ENCODE measurements around the gene MYRF. TPM values are rescaled to one million over a fixed set of nuclear protein-coding genes. Genes with fewer than 3 reads are reported as not detected.

The MYRF gene
- total and polyA plus RNA-seq, 7 donors, result 0.01 to 0.24 (median 0.11) TPM; not detected in 1

DNA sequence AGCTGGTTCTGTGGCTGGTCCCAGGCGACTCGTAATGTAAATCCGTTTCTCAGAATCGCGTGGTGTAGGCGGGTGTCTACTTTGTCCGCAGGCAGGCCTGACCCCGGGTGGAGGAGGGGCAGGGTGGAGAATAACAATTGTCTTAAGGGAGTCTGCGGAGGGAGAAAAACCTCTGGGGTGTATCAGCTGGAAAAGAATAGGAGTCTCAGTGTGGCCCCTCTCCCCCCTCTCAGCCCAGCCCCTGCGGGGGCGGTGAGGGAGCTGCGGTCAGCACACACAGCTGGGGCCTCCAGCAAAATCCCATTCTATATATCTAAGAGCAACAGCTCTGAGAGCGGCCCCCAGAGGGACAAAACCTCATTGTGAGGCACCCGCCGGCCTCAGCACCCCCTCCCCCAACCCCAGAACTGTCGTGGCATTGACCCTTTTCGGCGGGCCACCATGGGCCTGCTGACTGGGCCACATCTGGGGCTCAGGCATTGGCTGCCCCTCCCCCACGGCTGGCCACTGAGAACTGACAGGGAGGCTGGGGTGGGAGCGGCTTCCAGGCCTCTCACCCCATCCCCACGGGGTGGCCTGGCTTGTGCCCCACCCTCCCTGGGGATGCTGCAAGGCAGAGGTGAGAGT, 2.7 kb upstream of the MYRF start:
- peaks cover 6% of the 10 kb centered on the region for H3K4me1 ChIP-seq
- intact Hi-C loops (cut with DNase I), result no loop called here
- no peak overlapping the region for H3K4me3 ChIP-seq
- ATAC-seq, result no peak
- WGBS, 3 donors, result 63 to 69% (median 65%) methylated on average over 19 to 21 of the region's 21 CpGs
- H3K27me3 ChIP-seq (ENCODE audit: insufficient read depth in 3 of 3, low read length in 2 of 3), result peaks cover 0 to 9% (median 2%) of the 10 kb centered on the region in 3 donors
- no peaks in the 10 kb centered on the region for H3K36me3 ChIP-seq (ENCODE audit: insufficient read depth in 1 of 2, low read depth in 1 of 2)
- TF ChIP-seq, protein P1, sequence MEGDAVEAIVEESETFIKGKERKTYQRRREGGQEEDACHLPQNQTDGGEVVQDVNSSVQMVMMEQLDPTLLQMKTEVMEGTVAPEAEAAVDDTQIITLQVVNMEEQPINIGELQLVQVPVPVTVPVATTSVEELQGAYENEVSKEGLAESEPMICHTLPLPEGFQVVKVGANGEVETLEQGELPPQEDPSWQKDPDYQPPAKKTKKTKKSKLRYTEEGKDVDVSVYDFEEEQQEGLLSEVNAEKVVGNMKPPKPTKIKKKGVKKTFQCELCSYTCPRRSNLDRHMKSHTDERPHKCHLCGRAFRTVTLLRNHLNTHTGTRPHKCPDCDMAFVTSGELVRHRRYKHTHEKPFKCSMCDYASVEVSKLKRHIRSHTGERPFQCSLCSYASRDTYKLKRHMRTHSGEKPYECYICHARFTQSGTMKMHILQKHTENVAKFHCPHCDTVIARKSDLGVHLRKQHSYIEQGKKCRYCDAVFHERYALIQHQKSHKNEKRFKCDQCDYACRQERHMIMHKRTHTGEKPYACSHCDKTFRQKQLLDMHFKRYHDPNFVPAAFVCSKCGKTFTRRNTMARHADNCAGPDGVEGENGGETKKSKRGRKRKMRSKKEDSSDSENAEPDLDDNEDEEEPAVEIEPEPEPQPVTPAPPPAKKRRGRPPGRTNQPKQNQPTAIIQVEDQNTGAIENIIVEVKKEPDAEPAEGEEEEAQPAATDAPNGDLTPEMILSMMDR (IDR thresholded peaks at IDR 0.05), result no peak
- no peak for DNase-seq
- H3K9me3 ChIP-seq, result no peaks in the 10 kb centered on the region
- no peak overlapping the region for H3K27ac ChIP-seq

DNA sequence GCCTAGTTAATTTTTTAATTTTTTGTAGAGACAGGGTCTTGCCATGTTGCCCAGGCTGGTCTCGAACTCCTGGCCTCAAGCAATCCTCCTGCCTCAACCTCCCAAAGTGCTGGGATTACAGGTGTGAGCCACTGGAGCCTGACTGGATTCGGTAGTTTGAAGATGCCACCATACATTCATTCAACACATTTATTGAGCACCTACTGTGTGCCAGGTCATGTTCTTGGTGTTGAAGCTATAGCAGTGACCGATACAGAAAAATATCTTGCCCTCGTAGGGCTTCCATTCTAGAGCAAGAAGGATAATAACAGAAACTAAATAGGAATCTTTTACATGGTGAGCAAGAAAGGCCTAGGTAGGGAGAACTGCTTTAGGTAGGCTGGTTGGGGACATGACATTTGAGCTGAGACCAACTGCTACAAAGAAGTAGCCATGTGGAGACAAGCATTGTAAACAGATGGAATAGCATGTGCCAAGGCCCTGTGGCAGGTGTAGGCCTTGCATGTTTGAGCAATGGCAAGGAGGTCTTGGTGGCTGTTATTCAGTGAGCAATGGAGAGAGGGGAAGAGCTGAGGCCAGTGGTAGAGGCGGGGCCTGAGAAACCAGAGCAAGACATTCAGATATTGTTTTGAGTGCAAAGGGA, 1.7 kb upstream of the MYRF start:
- H3K36me3 ChIP-seq (ENCODE audit: insufficient read depth in 1 of 2, low read depth in 1 of 2), result no peaks in the 10 kb centered on the region
- WGBS, 3 donors, result 97 to 99% (median 98%) methylated on average over 5 of the region's 5 CpGs
- ATAC-seq, result no peak
- no peaks in the 10 kb centered on the region for H3K9me3 ChIP-seq
- TF ChIP-seq, protein P1 (IDR thresholded peaks at IDR 0.05), result no peak
- DNase-seq, result no peak
- peaks cover 6% of the 10 kb centered on the region for H3K4me1 ChIP-seq
- no peak overlapping the region for H3K27ac ChIP-seq
- no peak overlapping the region for H3K4me3 ChIP-seq
- peaks cover 0 to 9% (median 2%) of the 10 kb centered on the region in 3 donors for H3K27me3 ChIP-seq (ENCODE audit: insufficient read depth in 3 of 3, low read length in 2 of 3)
- intact Hi-C loops (cut with DNase I), result no loop called here

DNA sequence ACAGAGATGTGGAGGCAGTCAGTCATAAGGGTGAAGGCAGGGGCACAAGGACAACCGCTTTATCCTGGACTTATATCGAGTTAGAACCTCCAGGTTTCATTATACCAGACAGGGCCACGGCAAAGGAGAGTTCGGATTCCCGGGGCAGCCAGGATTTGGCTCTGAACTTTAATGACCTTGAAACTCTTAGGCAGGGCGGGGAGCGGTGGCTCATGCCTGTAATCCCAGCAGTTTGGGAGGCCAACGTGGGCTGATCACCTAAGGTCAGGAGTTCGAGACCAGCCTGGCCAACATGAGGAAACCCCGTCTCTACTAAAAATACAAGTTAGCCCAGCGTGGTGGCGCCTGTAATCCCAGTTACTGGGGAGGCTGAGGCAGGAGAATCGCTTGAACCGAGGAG, 1.1 kb upstream of the MYRF start:
- Histone ChIP-seq H3K27ac (no peak overlapping the region), H3K9me3 (no peaks in the 10 kb centered on the region), H3K4me3 (no peak overlapping the region), H3K36me3 (ENCODE audit: insufficient read depth in 1 of 2, low read depth in 1 of 2) (no peaks in the 10 kb centered on the region), H3K4me1 (peaks cover 6% of the 10 kb centered on the region), H3K27me3 (ENCODE audit: insufficient read depth in 3 of 3, low read length in 2 of 3) (peaks cover 0 to 9% (median 2%) of the 10 kb centered on the region in 3 donors)
- TF ChIP-seq, protein P1 (IDR thresholded peaks at IDR 0.05), result no peak
- WGBS, 3 donors, result 82 to 90% (median 83%) methylated on average over 14 of the region's 14 CpGs
- DNase-seq (no peak), ATAC-seq (no peak)
- intact Hi-C loops (cut with DNase I), result no loop called here

DNA sequence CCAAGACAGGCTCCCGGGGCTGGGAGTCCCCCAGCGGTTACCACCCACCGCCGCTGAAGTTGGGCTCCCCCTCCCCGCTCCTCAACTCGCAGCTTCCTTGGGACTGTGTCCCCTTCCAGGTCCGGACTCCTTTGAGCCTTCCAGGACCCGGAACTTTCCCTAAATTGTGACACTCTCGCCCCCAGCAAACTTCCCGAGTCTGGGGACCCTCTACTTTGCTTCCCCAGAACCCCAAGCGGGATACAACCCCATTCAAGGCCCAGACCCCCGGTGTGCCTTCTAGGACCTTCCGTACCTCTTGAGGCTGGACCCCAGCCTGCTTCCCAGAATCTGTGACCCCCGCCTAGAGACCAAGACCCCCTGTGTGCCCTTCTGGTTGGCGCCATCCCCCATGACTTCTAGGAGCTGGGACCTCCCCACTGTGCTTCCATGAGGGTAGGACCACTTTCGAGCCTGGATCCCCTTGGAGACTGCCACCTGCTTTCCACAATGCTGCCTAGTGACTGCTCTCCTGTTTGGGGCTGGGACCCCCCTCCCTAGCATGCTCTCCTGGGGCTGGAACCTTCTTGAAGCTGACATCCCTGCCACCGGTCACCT, 587 bp downstream of the MYRF start:
- ATAC-seq, result no peak
- H3K4me1 ChIP-seq, result no peaks in the 10 kb centered on the region
- peaks cover 0 to 9% (median 3%) of the 10 kb centered on the region in 3 donors for H3K27me3 ChIP-seq (ENCODE audit: insufficient read depth in 3 of 3, low read length in 2 of 3)
- WGBS, 3 donors, result 44 to 58% (median 44%) methylated on average over 13 to 17 of the region's 17 CpGs
- H3K9me3 ChIP-seq, result no peaks in the 10 kb centered on the region
- H3K36me3 ChIP-seq (ENCODE audit: insufficient read depth in 1 of 2, low read depth in 1 of 2), result no peaks in the 10 kb centered on the region
- H3K4me3 ChIP-seq, result peak overlapping the region; percentile 55
- DNase-seq, result no peak
- intact Hi-C loops (cut with DNase I), result no loop called here
- no peak overlapping the region for H3K27ac ChIP-seq
- TF ChIP-seq, protein P1 (IDR thresholded peaks at IDR 0.05), result no peak

Measured in psoas muscle (tissue), 8 donors.